GM12873 (cell line): ENCODE results near the gene CYP4V2.

Experiments
- CTCF ChIP-seq: IDR thresholded peaks from 2 replicates; pipeline ENCODE4 v1.5.1; 2012; ENCODE audit warnings: low read depth, mild to moderate bottlenecking, moderate library complexity, low read length, control low read depth; ENCODE audit not compliant: insufficient read depth; ENCODE audit errors: missing control alignments

CYP4V2 gene

GRCh38 chr4:186190581-186191199, 677 bp upstream of the CYP4V2 start:
- peak; percentile 29 for TF ChIP-seq CTCF

- TF ChIP-seq CTCF, result no peak
Measured at GRCh38 chr4:186192066-186192612, 772 bp downstream of the CYP4V2 start.

- no peak for TF ChIP-seq CTCF
Measured at GRCh38 chr4:186193851-186194250, 2.5 kb downstream of the CYP4V2 start.

- no peak for TF ChIP-seq CTCF
Measured at GRCh38 chr4:186196063-186196462, 4.7 kb downstream of the CYP4V2 start.

- no peak for TF ChIP-seq CTCF
Measured at GRCh38 chr4:186200516-186200915, 9.1 kb downstream of the CYP4V2 start.

- no peak for TF ChIP-seq CTCF
Measured at GRCh38 chr4:186201010-186201409, 9.6 kb downstream of the CYP4V2 start.

GRCh38 chr4:186201535-186202230, 10.3 kb downstream of the CYP4V2 start:
- TF ChIP-seq CTCF, result peak; percentile 84
